ENCODE measurements around the gene GALNTL6. TPM values are rescaled to one million over a fixed set of nuclear protein-coding genes. Genes with fewer than 3 reads are reported as not detected.
"Not testable (repeated sequence)": the region's sequence is repeated elsewhere in the genome, so short reads cannot be mapped to it uniquely, and the experiment has no call there.

Gene GALNTL6
- total RNA-seq, 1 experiment from 2014 or later: not detected

- TF ChIP-seq REST (IDR thresholded peaks at IDR 0.05; ENCODE audit: low read depth) (no peak), MAX (IDR thresholded peaks at IDR 0.05) (no peak), ZBTB33 (IDR thresholded peaks at IDR 0.05; ENCODE audit: extremely low read depth, insufficient replicate concordance, low read length) (no peak), ZFX (IDR thresholded peaks at IDR 0.05) (no peak), CEBPB (IDR thresholded peaks at IDR 0.05; ENCODE audit: low read depth) (no peak)
These were observed 1150.5 kb downstream of the GALNTL6 start (continued) for GRCh38 chr4:172963498-172964294.

GRCh38 chr4:172970189-172970588, 1157.0 kb downstream of the GALNTL6 start:
- POLR2A ChIA-PET; H3K27ac ChIP-seq (ENCODE audit: low read depth, low read length); H3K9me2 ChIP-seq (ENCODE audit: insufficient read depth); DNase-seq (ENCODE audit: low read depth, low spot score); H3K9me3 ChIP-seq (ENCODE audit: control insufficient read depth in 1 of 2, insufficient read depth in 1 of 2, low read depth in 1 of 2, low read length in 2 of 2); H2AFZ ChIP-seq (ENCODE audit: low read depth, low read length, poor library complexity, severe bottlenecking); H3K36me3 ChIP-seq (ENCODE audit: control insufficient read depth in 1 of 2, insufficient read depth in 2 of 2, low read length in 2 of 2); ATAC-seq; H3K9ac ChIP-seq (ENCODE audit: low read length); CTCF ChIA-PET; H3K27me3 ChIP-seq (ENCODE audit: insufficient read depth, low read length); H3K79me2 ChIP-seq (ENCODE audit: insufficient read depth, low read length); BruUV-seq (replicated peaks); H4K20me1 ChIP-seq (ENCODE audit: insufficient read depth); H3K4me3 ChIP-seq (replicated peaks in 1 of 2; ENCODE audit: low read depth in 1 of 2, low read length in 2 of 2); H3K4me1 ChIP-seq (ENCODE audit: control insufficient read depth in 1 of 2, insufficient read depth in 2 of 2, low read length in 2 of 2); H3K4me2 ChIP-seq (ENCODE audit: low read length); RAD21 ChIA-PET (ENCODE audit: low non-redundant PET in 1 of 2, low total read pairs in 2 of 2, uncharacterized antibody in 2 of 2, unreplicated experiment in 2 of 2); intact Hi-C loops (cut with micrococcal nuclease): not testable (repeated sequence)
